HG02970 (cell line): ENCODE results near the gene SLC2A1.
"Not testable (repeated sequence)": the region's sequence is repeated elsewhere in the genome, so short reads cannot be mapped to it uniquely, and the experiment has no call there.

Experiments used
- ATAC-seq: cut with Tn5 transposase; IDR thresholded peaks from one replicate; pipeline ENCODE4 v1.9.1; 2021; ENCODE audit warnings: mild to moderate bottlenecking, moderate library complexity, moderate number of reproducible peaks; ENCODE audit not compliant: unreplicated experiment, low FRiP score

Gene SLC2A1

DNA sequence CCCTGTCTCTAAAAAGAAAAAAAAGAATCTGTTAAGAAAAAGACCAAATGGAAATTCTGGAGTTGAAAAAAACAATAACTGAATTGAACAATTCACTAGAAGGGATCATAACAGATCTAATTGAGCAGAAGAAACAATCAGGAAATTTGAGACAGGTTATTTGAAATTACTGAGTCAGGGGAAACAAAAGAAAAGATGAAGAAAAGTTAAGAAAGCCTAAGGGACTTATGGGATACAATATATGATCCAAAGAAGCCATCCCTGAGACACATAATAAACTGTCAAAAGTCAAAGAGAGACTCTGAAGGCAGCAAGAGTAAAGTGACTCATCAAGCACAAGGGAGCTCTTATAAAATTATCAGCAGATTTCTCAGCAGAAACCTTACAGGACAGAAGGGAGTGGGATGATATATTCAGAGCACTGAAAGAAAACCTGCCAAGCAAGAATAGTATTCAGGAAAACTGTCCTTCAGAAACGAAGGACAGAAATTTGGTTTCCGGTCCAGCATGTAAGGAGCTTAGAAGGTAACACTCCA lies 44.5 kb downstream of the SLC2A1 start:
- ATAC-seq: no peak

DNA sequence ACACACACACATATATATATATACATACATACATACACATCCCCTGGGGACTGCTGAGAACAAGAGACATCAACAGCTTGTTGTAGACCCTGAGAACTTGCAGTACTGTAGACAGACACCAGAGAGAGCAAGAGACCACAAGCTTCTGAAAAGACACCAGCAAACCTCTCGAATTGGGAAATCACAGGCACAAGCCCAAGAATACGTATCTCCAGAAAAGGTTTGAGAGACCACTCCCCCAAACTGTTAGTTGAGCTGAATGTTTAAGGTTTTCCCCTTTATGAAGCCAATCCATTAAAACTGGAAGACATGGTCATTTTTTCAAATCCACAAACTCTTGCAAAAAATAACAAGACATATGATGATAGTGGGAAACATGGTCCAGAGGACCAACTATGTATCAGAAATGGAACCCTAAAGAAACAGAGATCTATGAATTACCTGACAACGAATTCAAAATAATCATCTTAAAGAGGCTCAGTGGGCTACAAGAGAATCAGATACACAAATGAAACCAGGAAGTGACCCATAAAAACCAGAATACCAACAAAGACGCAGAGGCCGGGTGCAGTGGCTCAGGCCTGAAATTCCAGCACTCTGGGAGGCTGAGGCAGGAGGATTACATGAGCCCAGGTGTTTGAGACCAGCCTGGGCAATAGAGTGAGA lies 45.1 kb downstream of the SLC2A1 start:
- no peak for ATAC-seq

DNA sequence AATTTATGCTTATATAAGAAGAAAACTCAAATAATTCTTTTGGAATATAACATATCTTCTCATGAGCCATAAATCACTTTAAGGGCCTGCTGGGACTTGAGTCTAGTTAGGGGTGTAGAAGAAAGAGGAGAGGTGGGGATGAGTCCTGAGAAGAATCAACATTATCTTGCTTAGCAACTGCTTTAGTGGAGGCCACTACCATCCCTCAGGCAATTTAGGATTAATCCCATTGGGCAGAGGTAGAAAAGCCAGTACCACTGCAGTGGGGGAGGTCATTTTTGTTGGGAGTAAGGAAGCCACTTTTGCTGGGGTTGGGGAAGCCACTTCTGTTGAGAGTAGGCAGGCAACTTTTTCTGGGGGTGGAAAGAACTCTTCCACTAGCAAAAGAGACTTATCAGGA lies 47.7 kb downstream of the SLC2A1 start:
- no peak for ATAC-seq

DNA sequence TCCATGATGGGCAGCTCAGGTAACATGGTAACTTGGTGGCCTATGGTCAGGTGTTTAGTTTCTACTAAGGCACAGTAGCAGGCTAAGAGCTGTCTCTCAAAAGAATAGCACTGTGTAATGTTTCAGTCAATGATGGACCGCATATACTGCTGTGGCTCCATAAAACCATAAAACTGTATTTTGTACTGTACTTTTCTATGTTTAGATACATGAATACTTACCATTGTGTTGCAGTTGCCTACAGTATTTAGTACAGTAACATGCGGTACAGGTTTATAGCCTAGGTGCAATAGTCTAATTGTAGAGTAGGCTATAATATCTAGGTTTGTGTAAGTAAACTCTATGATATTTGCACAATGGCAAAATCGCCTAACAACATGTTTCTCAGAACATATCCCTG lies 50.6 kb downstream of the SLC2A1 start:
- no peak for ATAC-seq

DNA sequence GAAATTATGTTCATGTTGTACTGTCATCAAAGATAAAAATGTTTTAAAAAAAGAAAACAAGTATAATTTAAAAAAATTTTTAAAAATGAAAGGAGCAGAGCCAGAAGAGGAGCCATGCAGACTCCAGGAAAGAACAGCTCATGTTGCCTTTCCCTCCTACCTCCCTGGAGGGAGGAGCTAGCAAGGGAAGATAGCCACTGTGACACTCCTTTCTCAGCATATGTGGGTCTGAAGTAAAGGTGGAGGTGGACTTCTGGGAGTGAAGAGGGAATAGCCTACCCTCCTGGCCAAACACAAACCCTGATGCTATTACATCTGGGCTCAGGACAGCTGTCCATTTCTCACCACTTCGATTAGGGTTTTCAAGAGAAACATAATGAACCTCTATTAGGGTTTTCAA lies 54.2 kb downstream of the SLC2A1 start:
- no peak for ATAC-seq

DNA sequence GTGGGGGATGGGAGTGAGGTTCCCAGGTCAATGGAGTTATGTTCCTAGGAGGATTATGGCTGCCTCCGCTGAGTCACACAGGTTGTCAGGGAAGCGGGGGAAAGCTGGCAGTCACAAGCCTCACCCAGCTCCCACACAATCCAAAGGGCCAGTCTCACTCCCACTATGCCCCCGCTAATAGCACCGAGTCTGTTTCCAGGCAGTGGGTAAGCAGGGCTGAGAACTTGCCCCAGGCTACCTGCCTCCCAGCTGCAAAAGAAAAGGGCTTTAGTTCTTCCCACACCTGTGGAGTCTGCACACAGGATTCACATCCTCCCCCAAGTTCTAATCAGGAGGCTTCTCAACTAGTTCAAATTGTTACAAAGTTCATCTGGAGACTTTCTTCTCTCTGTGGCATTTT lies 58.7 kb downstream of the SLC2A1 start:
- ATAC-seq: not testable (repeated sequence)

DNA sequence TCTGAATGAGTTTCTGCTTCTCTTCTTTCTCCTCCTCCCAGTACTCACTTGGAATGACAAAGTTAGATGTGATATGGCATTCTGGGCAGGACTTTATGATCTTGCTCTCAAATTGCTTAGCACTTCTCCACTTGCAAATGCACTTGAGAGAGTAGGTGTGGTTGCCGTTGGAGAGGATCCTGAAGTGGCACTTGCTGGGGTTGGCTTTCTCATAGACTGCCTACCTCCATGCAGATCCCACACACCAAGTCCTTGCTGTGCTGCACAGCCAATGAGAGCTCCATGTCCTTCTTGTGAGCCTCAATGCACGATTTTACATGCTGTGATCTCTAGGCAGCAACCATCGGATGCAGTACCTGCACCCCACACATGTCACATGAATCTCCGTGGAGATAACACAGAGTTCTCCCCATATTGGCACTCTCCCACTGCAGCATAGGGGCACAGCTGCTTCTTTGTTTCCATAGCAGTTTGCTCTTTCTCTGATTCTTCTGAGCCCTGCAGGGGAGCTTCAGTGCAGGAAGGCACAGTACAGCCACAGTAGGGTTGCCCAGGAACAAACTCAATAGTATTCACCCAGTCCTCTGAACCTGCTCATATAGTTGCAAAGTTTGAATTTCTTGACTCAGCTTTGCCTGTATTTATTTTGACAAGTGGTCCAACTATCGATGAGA lies 67.1 kb downstream of the SLC2A1 start:
- ATAC-seq: no peak

DNA sequence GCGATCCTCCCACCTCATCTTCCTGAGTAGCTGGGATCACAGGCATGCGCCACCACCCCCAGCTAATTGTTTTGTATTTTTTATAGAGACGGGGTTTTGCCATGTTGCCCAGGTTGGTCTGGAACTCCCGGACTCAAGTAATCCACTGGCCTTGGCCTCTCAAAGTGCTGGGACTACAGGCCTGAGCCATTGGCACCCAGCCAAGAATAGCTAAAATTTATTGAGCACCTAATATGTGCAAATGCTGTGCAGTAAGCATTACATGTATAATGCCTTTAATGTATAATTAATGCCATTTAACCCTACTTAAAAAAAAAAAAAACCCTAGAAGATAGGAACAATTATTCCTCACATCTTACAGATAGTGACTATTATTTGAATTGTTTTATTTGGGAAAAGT lies 69.4 kb downstream of the SLC2A1 start:
- ATAC-seq: no peak

DNA sequence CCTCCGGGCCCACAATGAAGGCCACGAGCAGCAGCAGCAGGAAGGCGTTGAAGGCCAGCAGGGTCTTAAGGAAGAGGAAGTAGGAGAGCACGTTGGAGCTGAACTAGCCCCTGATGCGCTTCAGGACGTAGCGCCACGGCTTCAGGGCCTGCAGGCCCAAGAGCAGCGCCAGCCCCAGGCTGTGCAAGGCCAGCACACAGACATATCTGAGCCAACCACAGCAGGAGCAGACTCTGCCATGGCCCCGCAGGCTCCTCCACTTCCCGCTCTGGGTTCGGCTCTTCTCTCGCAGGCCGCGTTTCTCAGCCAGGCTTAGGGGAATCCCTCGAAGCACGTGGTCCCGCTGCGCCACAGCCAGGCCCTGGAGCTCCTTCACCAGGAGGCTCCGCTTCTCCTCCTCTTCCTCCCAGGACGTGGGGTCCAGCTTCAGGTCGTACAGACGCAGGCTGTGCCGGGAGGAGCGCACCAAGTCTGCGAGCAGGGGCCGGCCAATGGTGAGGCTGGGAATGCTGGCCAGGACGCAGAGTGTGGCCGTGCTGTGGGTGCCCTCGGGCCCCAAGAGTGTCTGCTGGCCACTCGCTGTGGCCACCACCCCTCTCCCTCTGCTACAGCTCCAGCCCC lies 70.5 kb downstream of the SLC2A1 start:
- no peak for ATAC-seq

DNA sequence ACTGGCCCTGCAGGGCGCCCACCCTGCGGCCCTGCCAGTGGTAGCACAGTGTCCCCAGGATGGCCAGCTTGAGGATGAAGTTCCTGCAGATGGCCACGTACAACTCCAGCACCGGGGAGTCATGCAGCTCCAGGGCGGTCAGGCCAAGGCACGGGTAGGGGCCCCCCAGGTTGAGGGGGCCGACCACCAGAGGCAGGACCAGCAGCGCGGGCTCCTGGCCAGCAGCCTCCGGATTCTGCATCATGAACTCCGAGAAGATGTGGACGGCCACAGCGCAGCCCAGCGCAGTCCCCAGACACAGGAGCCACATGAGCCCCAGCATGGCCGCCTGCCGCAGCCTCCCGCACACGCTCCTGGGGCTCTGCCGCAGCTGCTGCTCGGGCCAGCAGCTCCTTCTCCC lies 71.3 kb downstream of the SLC2A1 start:
- ATAC-seq: no peak

DNA sequence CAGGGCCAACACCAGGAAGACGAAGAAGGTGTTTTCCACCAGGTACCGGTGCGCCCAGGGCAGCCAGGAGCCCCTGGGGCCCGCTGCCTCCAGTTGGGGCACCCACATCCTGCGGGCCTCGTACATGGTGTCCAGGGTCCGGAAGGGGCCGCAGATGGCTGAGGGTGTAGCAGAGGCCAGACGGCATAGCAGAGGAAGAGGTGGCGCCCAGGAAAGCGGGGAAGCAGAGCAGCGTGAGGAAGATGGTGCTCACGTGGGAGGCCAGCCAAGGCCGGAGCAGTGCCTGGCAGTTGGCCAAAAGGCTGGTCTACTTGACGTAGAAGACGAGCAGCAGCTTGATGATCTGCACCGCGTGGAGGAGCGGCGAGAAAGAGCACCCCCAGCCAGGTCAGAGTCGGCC lies 71.9 kb downstream of the SLC2A1 start:
- no peak for ATAC-seq

DNA sequence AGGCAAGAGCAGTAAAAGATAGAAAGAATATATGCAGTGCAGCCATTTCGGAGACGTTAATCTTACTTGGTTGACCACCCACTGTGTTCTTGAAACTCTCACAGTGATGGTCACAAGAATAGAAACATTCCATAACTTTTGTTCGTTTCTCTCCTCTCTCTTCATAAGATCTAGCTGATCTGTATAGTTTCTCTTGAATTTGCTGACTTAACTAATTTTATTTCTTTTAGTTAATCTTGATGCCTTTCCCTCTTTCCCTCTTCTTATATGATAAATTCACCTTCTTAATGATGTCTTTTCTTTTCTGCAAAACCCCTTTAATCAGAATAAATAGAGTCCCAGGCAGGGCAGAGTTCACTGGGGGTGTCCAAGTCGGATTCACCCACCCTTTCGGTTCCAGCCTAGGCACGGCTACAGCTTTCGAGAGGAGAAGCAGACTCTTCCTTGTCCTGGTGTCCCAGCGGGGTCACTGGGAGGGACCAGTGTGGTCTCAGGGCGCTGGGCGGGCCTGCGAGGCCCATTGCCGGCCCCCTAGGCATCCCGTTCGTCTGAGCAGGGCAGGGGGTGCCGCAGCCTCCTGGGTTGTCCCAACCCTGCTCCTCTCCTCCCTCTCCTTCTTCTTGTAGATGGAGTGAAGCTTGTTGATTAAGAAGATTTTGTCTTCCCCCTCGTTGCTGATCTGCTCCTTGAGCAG lies 72.5 kb downstream of the SLC2A1 start:
- no peak for ATAC-seq

DNA sequence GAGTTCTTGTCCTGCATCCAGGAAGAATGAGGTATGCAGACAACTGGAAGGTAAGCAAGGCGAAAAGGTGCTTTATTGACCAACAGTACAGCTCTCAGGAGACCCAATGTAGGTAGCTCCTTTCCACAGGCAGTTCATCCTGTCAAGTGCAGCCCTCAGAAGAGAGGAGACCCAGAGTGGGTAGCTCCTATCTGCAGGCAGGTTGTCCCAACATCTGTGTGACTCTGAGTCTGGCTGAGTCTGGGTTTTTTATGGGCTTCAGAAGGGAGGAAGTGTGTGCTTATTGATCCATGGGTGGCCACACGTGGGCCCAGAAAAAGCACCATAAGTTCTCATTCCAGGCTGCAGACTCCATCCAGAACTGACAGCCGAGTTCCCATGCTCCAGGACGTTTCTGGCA lies 78.3 kb downstream of the SLC2A1 start:
- ATAC-seq: no peak

DNA sequence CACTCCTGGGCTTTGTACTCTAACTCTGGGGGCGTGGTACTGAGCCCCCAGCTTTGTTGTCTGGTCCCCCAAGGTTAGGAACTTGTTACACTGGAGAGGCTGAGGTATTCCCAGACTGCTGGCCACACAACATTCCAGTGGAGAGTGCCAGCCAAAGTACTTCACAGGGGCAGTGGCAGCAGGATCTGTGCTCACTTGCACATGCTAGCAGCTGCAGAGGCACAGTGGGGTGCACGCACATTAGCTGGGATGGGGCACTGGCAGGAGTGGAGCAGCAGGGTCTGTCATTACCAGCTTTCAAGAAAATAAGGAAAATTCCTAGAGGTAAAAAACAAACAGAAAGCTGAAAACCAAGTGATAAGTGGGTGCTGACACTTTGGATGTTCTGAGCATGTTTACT lies 81.3 kb downstream of the SLC2A1 start:
- ATAC-seq: no peak

DNA sequence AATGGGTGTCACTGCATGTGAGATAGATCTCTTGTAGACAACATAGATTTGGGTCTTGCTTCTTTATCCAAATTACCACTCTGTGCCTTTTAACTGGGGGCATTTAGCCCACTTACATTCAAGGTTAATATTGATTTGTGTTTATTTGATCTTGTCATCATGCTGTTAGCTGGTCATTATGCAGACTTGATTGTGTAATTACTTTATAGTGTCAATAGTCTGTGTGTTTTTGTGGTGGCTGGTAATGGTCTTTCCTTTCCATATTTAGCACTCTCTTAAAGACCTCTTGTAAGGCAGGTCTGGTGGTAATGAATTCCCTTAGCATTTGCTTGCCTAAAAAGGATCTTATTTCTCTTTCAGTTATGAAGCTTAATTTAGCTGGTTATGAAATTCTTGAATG lies 82.7 kb downstream of the SLC2A1 start:
- no peak for ATAC-seq
